ENCODE data around the gene ZNF609. TPM values are rescaled to one million over a fixed set of nuclear protein-coding genes. Genes with fewer than 3 reads are reported as not detected.
A peak's percentile ranks its signal among the peaks of the same experiment; 100 is the strongest.

The ZNF609 gene
- total RNA-seq, 6 experiments from 2014 or later = 19.7 to 22.1 (median 20.4) TPM

DNA sequence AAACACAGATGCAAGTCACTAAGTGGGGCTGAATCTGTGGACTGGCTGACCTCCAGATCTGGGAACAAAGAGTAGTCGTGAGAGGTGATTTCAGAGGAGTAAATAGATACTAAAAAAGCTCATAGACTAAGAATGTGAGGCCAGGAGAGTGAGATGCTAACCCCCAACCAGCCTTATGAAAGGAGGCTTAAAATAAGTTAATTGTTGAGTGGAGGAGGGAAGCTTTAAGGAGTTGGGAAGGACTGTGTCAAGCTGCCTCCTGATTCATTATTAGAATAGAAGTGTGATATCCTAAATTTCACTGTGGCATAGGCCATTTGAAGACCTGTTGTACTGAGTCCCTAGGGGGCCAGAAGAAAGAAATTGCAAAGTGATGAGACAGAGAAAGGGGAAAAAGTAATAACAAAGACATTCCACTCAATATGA is 207.4 kb downstream of the ZNF609 start:
- Mint-ChIP-seq H3K9me3 (no peaks in the 10 kb centered on the region), H3K4me1 (ENCODE audit: low read depth) (peaks cover 23% of the 10 kb centered on the region), H3K27ac (peak overlapping the region; percentile 75), H3K36me3 (ENCODE audit: low read depth) (peaks cover 5% of the 10 kb centered on the region; the same call in 1 of the 2 replicates), H3K4me3 (peak overlapping the region; percentile 65; the same call in 1 of the 2 replicates), H3K27me3 (ENCODE audit: insufficient read depth) (no peaks in the 10 kb centered on the region; the same call in 1 of the 2 replicates)
- DNase-seq = peak; percentile 51
- TF ChIP-seq, protein P1, sequence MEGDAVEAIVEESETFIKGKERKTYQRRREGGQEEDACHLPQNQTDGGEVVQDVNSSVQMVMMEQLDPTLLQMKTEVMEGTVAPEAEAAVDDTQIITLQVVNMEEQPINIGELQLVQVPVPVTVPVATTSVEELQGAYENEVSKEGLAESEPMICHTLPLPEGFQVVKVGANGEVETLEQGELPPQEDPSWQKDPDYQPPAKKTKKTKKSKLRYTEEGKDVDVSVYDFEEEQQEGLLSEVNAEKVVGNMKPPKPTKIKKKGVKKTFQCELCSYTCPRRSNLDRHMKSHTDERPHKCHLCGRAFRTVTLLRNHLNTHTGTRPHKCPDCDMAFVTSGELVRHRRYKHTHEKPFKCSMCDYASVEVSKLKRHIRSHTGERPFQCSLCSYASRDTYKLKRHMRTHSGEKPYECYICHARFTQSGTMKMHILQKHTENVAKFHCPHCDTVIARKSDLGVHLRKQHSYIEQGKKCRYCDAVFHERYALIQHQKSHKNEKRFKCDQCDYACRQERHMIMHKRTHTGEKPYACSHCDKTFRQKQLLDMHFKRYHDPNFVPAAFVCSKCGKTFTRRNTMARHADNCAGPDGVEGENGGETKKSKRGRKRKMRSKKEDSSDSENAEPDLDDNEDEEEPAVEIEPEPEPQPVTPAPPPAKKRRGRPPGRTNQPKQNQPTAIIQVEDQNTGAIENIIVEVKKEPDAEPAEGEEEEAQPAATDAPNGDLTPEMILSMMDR (IDR thresholded peaks at IDR 0.05) = no peak

DNA sequence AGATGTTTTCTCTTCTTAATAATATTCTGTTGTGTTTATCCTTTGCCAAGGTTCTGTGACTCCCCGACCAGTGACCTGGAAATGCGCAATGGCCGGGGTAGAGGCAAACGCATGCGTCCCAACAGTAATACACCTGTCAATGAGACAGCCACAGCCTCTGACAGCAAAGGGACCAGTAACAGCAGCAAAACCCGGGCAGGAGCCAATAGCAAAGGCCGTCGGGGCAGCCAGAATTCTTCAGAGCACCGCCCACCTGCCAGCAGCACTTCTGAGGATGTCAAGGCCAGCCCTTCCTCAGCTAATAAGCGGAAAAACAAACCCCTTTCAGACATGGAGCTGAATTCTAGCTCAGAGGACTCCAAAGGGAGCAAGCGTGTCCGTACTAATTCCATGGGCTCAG is 213.5 kb downstream of the ZNF609 start:
- TF ChIP-seq, protein P1 (IDR thresholded peaks at IDR 0.05) = no peak
- no peak overlapping the region for H3K27ac Mint-ChIP-seq
- no peak for DNase-seq
- no peak overlapping the region for H3K4me3 Mint-ChIP-seq
- H3K4me1 Mint-ChIP-seq (ENCODE audit: low read depth) = peaks cover 16% of the 10 kb centered on the region
- H3K27me3 Mint-ChIP-seq (ENCODE audit: insufficient read depth) = no peaks in the 10 kb centered on the region; the same call in none of the 2 replicates
- H3K36me3 Mint-ChIP-seq (ENCODE audit: low read depth) = peaks cover 18% of the 10 kb centered on the region
- no peaks in the 10 kb centered on the region for H3K9me3 Mint-ChIP-seq

DNA sequence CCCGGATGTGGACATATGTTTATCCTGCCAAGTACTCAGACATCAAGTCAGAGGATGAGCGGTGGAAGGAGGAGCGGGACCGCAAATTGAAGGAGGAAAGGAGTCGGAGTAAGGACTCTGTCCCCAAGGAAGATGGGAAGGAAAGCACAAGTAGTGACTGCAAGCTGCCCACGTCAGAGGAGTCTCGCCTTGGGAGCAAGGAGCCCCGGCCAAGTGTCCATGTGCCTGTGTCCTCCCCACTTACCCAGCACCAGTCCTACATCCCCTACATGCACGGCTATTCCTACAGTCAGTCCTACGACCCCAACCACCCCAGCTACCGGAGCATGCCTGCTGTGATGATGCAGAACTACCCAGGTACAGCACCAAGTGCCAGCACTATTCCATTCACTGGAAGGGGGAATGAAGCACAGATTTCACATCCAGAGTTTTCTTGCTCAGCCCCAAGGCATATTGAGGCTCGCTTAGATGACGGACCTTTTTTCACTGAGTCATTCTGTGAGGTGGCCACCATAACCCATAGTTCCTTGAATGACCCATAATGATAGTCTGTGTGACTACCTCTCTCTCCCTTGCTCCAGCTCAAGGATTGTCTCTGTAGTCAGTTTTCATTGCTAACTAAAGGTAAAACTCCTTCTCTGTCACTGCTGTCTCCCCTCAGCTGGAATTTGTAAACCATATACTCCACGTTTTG is 217.9 kb downstream of the ZNF609 start:
- Mint-ChIP-seq H3K4me3 (no peak overlapping the region), H3K27ac (peak overlapping the region; percentile 74), H3K9me3 (no peaks in the 10 kb centered on the region), H3K27me3 (ENCODE audit: insufficient read depth) (peaks cover 2% of the 10 kb centered on the region; the same call in 1 of the 2 replicates), H3K4me1 (ENCODE audit: low read depth) (peaks cover 18% of the 10 kb centered on the region), H3K36me3 (ENCODE audit: low read depth) (peaks cover 20% of the 10 kb centered on the region)
- peak; percentile 68 for DNase-seq
- TF ChIP-seq, protein P1 (IDR thresholded peaks at IDR 0.05) = no peak

DNA sequence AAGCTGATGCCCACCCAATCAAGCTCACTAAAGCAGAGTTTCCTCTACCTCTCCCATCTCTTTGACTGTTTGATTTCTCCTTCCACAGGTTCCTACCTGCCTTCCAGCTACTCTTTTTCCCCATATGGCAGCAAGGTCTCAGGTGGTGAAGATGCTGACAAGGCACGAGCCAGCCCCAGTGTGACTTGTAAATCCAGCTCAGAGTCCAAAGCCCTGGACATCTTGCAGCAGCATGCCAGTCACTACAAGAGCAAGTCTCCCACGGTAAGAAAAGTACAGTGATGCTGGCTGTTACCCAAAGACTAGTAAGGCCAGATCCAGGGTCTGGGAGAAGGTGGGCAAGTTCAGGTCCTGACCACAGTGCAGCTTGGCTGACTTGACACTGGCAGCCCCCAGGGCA is 219.7 kb downstream of the ZNF609 start:
- Mint-ChIP-seq H3K9me3 (no peaks in the 10 kb centered on the region), H3K4me1 (ENCODE audit: low read depth) (peaks cover 18% of the 10 kb centered on the region), H3K27ac (no peak overlapping the region; the same call in 1 of the 2 replicates), H3K4me3 (no peak overlapping the region), H3K27me3 (ENCODE audit: insufficient read depth) (peaks cover 2% of the 10 kb centered on the region; the same call in 1 of the 2 replicates), H3K36me3 (ENCODE audit: low read depth) (peaks cover 11% of the 10 kb centered on the region)
- no peak for DNase-seq
- TF ChIP-seq, protein P1 (IDR thresholded peaks at IDR 0.05) = no peak

DNA sequence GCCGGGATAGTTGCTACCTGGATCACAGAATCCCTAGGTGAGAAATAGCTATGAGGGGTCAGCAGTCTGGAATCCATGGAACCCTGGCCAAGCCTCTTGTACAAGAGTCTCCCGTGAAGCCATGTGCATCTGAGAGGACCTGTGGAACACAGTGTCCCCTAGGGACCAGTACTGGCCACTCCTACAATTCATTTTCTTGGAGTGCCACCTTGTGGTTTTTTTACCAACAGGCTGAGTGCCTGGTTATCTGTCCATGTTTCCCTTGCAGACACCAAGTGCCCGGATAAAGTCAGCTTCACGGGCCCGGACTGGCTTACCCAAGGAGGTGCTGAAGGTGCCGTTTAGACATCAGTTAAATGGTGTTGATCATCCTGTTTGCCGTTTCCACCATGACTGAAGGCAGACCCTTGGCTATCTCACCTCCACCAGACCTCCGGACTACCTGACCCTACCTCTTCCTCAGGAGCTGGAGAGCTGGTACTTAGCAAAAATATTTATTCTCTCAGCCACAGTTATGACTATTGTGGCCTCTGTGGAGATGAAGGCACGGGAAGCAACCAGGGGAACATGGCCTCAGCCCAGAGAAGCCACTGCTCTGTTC is 221.1 kb downstream of the ZNF609 start:
- H3K36me3 Mint-ChIP-seq (ENCODE audit: low read depth) = peaks cover 13% of the 10 kb centered on the region
- no peak overlapping the region; the same call in 1 of the 2 replicates for H3K27ac Mint-ChIP-seq
- H3K27me3 Mint-ChIP-seq (ENCODE audit: insufficient read depth) = peaks cover 4% of the 10 kb centered on the region
- H3K9me3 Mint-ChIP-seq = no peaks in the 10 kb centered on the region
- peak; percentile 75 for DNase-seq
- no peak overlapping the region for H3K4me3 Mint-ChIP-seq
- TF ChIP-seq, protein P1 (IDR thresholded peaks at IDR 0.05) = peak; percentile 87
- peaks cover 18% of the 10 kb centered on the region for H3K4me1 Mint-ChIP-seq (ENCODE audit: low read depth)

All from HFFc6 (cell line).